ENCODE measurements around the gene ALKBH6. TPM values are rescaled to one million over a fixed set of nuclear protein-coding genes. Genes with fewer than 3 reads are reported as not detected.
A peak's percentile ranks its signal among the peaks of the same experiment; 100 is the strongest.
"Not testable (repeated sequence)": the region's sequence is repeated elsewhere in the genome, so short reads cannot be mapped to it uniquely, and the experiment has no call there.

ALKBH6 gene
- total RNA-seq, 1 experiment from 2014 or later, result 32.5 TPM

DNA sequence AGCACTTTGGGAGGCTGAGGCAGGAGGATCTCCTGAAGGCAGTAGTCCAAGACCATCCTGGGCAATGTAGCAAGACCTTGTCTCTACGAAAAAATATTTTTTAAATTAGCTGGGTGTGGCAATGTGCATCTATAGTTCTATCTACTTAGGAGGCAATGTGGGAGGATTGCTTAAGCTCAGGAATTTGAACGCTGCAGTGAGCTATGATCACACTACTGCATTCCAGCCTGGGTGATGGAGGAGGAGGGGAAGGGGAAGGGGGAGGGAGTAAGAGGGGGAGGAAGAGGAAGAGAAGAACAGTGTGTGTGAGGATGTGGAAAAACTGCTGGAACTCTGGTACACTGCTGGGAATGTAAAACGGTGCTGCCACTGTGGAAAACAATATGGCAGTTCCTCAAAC lies 27.8 kb upstream of the ALKBH6 start:
- H2AFZ ChIP-seq (ENCODE audit: low read length), result no peak overlapping the region
- no peak overlapping the region for H3K9ac ChIP-seq (ENCODE audit: extremely low read depth, insufficient read length, low read length)
- no peak overlapping the region for H3K14ac ChIP-seq (ENCODE audit: insufficient read depth, low read length)
- no peak for TF ChIP-seq CTCF (conservative IDR thresholded peaks at IDR 0.05)
- H2BK12ac ChIP-seq (ENCODE audit: insufficient read length, low read depth, low read length), result no peak overlapping the region
- Mint-ChIP-seq H3K4me1 (peaks cover 11 to 17% of the 10 kb centered on the region in 2 experiments), H3K9me3 (no peaks in the 10 kb centered on the region; a peak in 1 of 5 replicates), H3K27me3 (ENCODE audit: low read depth) (no peaks in the 10 kb centered on the region; the same call in 1 of the 2 replicates), H3K27ac (peak overlapping the region in 2 of 3 experiments; percentile 27 to 47; a peak in 2 of 7 replicates), H3K36me3 (ENCODE audit: insufficient read depth in 1 of 3, low read depth in 3 of 3) (peaks cover 3 to 6% (median 6%) of the 10 kb centered on the region in 3 experiments; a peak in 4 of 7 replicates), H3K4me3 (no peak overlapping the region)
- H3K23ac ChIP-seq (ENCODE audit: insufficient read length, low read depth, low read length), result no peak overlapping the region
- H2BK20ac ChIP-seq (ENCODE audit: low read depth, low read length, poor library complexity, severe bottlenecking), result no peak overlapping the region
- WGBS (ENCODE audit: extremely low coverage, insufficient read length, low lambda C conversion rate), result no CpG with 5 or more reads among the region's 3 CpGs
- H4K8ac ChIP-seq (replicated peaks; ENCODE audit: insufficient read length, low read depth, low read length), result no peak overlapping the region
- no peak overlapping the region for H2BK5ac ChIP-seq (ENCODE audit: insufficient read length, low read length)
- no peak overlapping the region for H2BK15ac ChIP-seq (ENCODE audit: low read depth, low read length)
- no peaks in the 10 kb centered on the region for H3K27me3 ChIP-seq (ENCODE audit: insufficient read depth, low read length)
- no peak overlapping the region for H3K4ac ChIP-seq (ENCODE audit: low read depth, low read length)
- no peaks in the 10 kb centered on the region for H4K20me1 ChIP-seq (ENCODE audit: control insufficient read depth, insufficient read depth, insufficient read length)
- no peak overlapping the region for H3K27ac ChIP-seq (ENCODE audit: insufficient read length, low read depth, low read length)
- no peaks in the 10 kb centered on the region for H3K4me1 ChIP-seq (ENCODE audit: insufficient read depth, low read length)
- H2BK120ac ChIP-seq (ENCODE audit: low read depth, low read length, poor library complexity, severe bottlenecking), result no peak overlapping the region
- no peak overlapping the region for H2AK5ac ChIP-seq (ENCODE audit: insufficient read length, low read length)
- H3K79me1 ChIP-seq (ENCODE audit: insufficient read depth, low read depth, low read length, poor library complexity, severe bottlenecking), result no peaks in the 10 kb centered on the region
- no peak overlapping the region for H3K4me2 ChIP-seq (ENCODE audit: insufficient read depth, insufficient read length, low read length)
- DNase-seq, result no peak
- H4K91ac ChIP-seq (ENCODE audit: insufficient read length, low read depth, low read length), result no peak overlapping the region
- no peaks in the 10 kb centered on the region for H3K23me2 ChIP-seq (ENCODE audit: insufficient read length, low read depth, low read length, poor library complexity, severe bottlenecking)
- no peak overlapping the region for H3K56ac ChIP-seq (ENCODE audit: insufficient read length, low read depth, low read length)
- no peak overlapping the region for H3K18ac ChIP-seq (ENCODE audit: insufficient read length, low read depth, low read length)
- H3K9me3 ChIP-seq (ENCODE audit: control insufficient read depth, low read depth, low read length), result no peaks in the 10 kb centered on the region
- no peak overlapping the region for H3T11ph ChIP-seq (ENCODE audit: low read length)
- no peaks in the 10 kb centered on the region for H3K79me2 ChIP-seq (ENCODE audit: insufficient read depth, low read length)
- no peak overlapping the region for H4K5ac ChIP-seq (ENCODE audit: insufficient read length, low read depth, low read length)

DNA sequence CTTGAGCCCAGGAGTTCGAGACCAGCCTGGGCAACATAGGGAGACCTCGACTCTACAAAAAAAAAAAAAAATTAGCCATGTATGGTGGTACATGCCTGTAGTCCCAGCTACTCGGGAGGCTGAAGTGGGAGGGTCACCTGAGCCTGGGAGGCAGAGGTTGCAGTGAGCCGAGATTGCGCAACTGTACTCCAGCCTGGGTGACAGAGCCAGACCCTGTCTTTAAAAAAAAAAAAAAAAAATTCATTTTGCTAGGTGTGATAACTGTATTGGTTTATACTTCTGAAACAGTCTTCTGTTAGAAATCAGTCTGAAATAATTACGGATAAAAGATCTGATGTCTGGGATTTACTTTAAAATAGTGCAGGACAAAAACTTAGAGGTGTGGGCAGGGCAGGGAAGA lies 27.1 kb upstream of the ALKBH6 start:
- H3K4me1 ChIP-seq (ENCODE audit: insufficient read depth, low read length); H3K27me3 Mint-ChIP-seq (ENCODE audit: low read depth): not testable (repeated sequence)

More for the DNA sequence above, 27.1 kb upstream of the ALKBH6 start:
- H3K9me3 Mint-ChIP-seq; H3K27ac ChIP-seq (ENCODE audit: insufficient read length, low read depth, low read length); H2BK20ac ChIP-seq (ENCODE audit: low read depth, low read length, poor library complexity, severe bottlenecking); H3K27me3 ChIP-seq (ENCODE audit: insufficient read depth, low read length); H3K23me2 ChIP-seq (ENCODE audit: insufficient read length, low read depth, low read length, poor library complexity, severe bottlenecking); H3K18ac ChIP-seq (ENCODE audit: insufficient read length, low read depth, low read length); H4K91ac ChIP-seq (ENCODE audit: insufficient read length, low read depth, low read length); H3K14ac ChIP-seq (ENCODE audit: insufficient read depth, low read length); H4K8ac ChIP-seq (replicated peaks; ENCODE audit: insufficient read length, low read depth, low read length); H2BK12ac ChIP-seq (ENCODE audit: insufficient read length, low read depth, low read length); DNase-seq; H3K4me2 ChIP-seq (ENCODE audit: insufficient read depth, insufficient read length, low read length); H3K56ac ChIP-seq (ENCODE audit: insufficient read length, low read depth, low read length); H3K36me3 Mint-ChIP-seq (ENCODE audit: insufficient read depth in 1 of 3, low read depth in 3 of 3); H3K9me3 ChIP-seq (ENCODE audit: control insufficient read depth, low read depth, low read length); H4K5ac ChIP-seq (ENCODE audit: insufficient read length, low read depth, low read length); H3K9ac ChIP-seq (ENCODE audit: extremely low read depth, insufficient read length, low read length); H2BK15ac ChIP-seq (ENCODE audit: low read depth, low read length); H2AFZ ChIP-seq (ENCODE audit: low read length); H3T11ph ChIP-seq (ENCODE audit: low read length); H3K23ac ChIP-seq (ENCODE audit: insufficient read length, low read depth, low read length); H3K79me1 ChIP-seq (ENCODE audit: insufficient read depth, low read depth, low read length, poor library complexity, severe bottlenecking); H3K4ac ChIP-seq (ENCODE audit: low read depth, low read length); H2BK120ac ChIP-seq (ENCODE audit: low read depth, low read length, poor library complexity, severe bottlenecking); H4K20me1 ChIP-seq (ENCODE audit: control insufficient read depth, insufficient read depth, insufficient read length); H2BK5ac ChIP-seq (ENCODE audit: insufficient read length, low read length); H2AK5ac ChIP-seq (ENCODE audit: insufficient read length, low read length); H3K4me3 Mint-ChIP-seq; H3K79me2 ChIP-seq (ENCODE audit: insufficient read depth, low read length): not testable (repeated sequence)
- Mint-ChIP-seq H3K27ac (peak overlapping the region; percentile 3 to 55 (median 42); a peak in 2 of 7 replicates), H3K4me1 (peaks cover 8 to 14% of the 10 kb centered on the region in 2 experiments)
- WGBS (ENCODE audit: extremely low coverage, insufficient read length, low lambda C conversion rate), result no CpG with 5 or more reads among the region's 6 CpGs

All from H9 (cell line).